Measurements from ENCODE around the gene EIF2B2. TPM values are rescaled to one million over a fixed set of nuclear protein-coding genes. Genes with fewer than 3 reads are reported as not detected.

EIF2B2 gene
- total and polyA plus RNA-seq, 10 of the 15 experiments (the other 5 are each of a cell fraction or from before 2014, with no cell fraction given) = 17.4 to 168 (median 65.5) TPM

DNA sequence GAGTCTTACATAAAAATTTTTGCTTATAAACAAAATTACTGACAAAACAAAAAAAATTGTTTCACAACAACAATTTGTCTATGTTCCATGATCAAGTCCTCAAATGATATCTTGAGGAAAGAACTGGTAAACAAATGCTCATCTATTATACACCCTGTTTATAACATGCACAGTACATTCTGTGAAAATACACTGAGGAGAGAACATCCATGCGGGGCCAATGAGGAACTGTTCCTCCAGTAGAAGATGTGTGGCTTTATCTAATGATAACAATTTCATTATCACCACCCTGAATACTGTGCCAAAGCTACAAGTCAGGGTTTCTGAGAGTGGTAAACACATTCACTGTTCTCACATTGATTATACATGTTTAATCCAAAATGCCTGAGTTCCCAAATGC is 37.8 kb downstream of the EIF2B2 start:
- H3K4me1 ChIP-seq (ENCODE audit: control insufficient read depth, insufficient read depth, low read length) = no peaks in the 10 kb centered on the region
- H3K79me2 ChIP-seq (ENCODE audit: control insufficient read depth, insufficient read depth, low read length) = peaks cover 2% of the 10 kb centered on the region
- CTCF ChIA-PET = interaction anchor here (0.8 kb wide), 1 partner anchor 9 kb away, joined by 3 read pairs; no protein-coding TSS in a partner anchor
- BruUV-seq (replicated peaks) = no TSS peak
- H3K4me2 ChIP-seq (ENCODE audit: control insufficient read depth, insufficient read depth) = no peak overlapping the region
- no peaks in the 10 kb centered on the region for H3K9me3 ChIP-seq (replicated peaks; ENCODE audit: control insufficient read depth, insufficient read depth, low read length)
- DNase-seq (ENCODE audit: low read depth, low spot score) (no peak), ATAC-seq (no peak), FAIRE-seq (no peak)
- 100% methylated on average over 1 of the region's 1 CpG for WGBS (ENCODE audit: insufficient coverage, insufficient replicate concordance, low lambda C conversion rate, missing lambda C conversion rate)
- no peak overlapping the region for H2AFZ ChIP-seq (ENCODE audit: control insufficient read depth, low read depth, low read length)
- H3K36me3 ChIP-seq (ENCODE audit: control insufficient read depth in 2 of 2, insufficient read depth in 2 of 2, low read length in 1 of 2) = peaks cover 0 to 8% of the 10 kb centered on the region in 2 experiments; a peak in 2 of 4 replicates
- intact Hi-C loops (cut with micrococcal nuclease; ENCODE audit: unreplicated experiment) (no loop called here), in situ Hi-C loops (cut with MboI) (no loop called here)
- no peak overlapping the region for H3K27ac ChIP-seq (ENCODE audit: control insufficient read depth, insufficient read depth)
- POLR2A ChIA-PET = interaction anchor here (0.5 kb wide), 1 partner anchor 13 kb away, joined by 4 read pairs; no protein-coding TSS in a partner anchor
- no peaks in the 10 kb centered on the region for H3K27me3 ChIP-seq (replicated peaks in 1 of 2; ENCODE audit: control insufficient read depth in 2 of 2, insufficient read depth in 2 of 2, low read length in 1 of 2)
- no peak overlapping the region for H3K4me3 ChIP-seq
- TF ChIP-seq BRCA1 (IDR thresholded peaks at IDR 0.05; ENCODE audit: low read depth, low read length) = no peak
- no peak for TF ChIP-seq IKZF2 (IDR thresholded peaks at IDR 0.05)
- TF ChIP-seq, protein P1, sequence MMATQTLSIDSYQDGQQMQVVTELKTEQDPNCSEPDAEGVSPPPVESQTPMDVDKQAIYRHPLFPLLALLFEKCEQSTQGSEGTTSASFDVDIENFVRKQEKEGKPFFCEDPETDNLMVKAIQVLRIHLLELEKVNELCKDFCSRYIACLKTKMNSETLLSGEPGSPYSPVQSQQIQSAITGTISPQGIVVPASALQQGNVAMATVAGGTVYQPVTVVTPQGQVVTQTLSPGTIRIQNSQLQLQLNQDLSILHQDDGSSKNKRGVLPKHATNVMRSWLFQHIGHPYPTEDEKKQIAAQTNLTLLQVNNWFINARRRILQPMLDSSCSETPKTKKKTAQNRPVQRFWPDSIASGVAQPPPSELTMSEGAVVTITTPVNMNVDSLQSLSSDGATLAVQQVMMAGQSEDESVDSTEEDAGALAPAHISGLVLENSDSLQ (IDR thresholded peaks at IDR 0.05) = no peak
- TF ChIP-seq MTA2 (IDR thresholded peaks at IDR 0.05; ENCODE audit: low read depth) = no peak
- no peak for TF ChIP-seq WRNIP1 (IDR thresholded peaks at IDR 0.05; ENCODE audit: borderline replicate concordance, low read depth, low read length)
- TF ChIP-seq SMC3 (IDR thresholded peaks at IDR 0.05; ENCODE audit: borderline replicate concordance, low read length) = no peak
- TF ChIP-seq EED (IDR thresholded peaks at IDR 0.05; ENCODE audit: low read depth) = no peak
- TF ChIP-seq POLR2A (IDR thresholded peaks at IDR 0.05; ENCODE audit: low read depth, low read length) = no peak
- TF ChIP-seq NFYB (IDR thresholded peaks at IDR 0.05; ENCODE audit: insufficient read depth, low read depth, low read length) = no peak
- no peak for TF ChIP-seq ZNF274 (IDR thresholded peaks at IDR 0.05; ENCODE audit: insufficient read depth, insufficient read length)
- TF ChIP-seq GATAD2B (conservative IDR thresholded peaks at IDR 0.05; ENCODE audit: low read depth) = no peak
- TF ChIP-seq MYB (IDR thresholded peaks at IDR 0.05; ENCODE audit: borderline replicate concordance, low read depth, low read length) = no peak
- no peak for TF ChIP-seq TCF12 (IDR thresholded peaks at IDR 0.05; ENCODE audit: low read depth, low read length)
- TF ChIP-seq STAT3 (IDR thresholded peaks at IDR 0.05; ENCODE audit: low read depth, low read length) = no peak
- TF ChIP-seq, protein P2, sequence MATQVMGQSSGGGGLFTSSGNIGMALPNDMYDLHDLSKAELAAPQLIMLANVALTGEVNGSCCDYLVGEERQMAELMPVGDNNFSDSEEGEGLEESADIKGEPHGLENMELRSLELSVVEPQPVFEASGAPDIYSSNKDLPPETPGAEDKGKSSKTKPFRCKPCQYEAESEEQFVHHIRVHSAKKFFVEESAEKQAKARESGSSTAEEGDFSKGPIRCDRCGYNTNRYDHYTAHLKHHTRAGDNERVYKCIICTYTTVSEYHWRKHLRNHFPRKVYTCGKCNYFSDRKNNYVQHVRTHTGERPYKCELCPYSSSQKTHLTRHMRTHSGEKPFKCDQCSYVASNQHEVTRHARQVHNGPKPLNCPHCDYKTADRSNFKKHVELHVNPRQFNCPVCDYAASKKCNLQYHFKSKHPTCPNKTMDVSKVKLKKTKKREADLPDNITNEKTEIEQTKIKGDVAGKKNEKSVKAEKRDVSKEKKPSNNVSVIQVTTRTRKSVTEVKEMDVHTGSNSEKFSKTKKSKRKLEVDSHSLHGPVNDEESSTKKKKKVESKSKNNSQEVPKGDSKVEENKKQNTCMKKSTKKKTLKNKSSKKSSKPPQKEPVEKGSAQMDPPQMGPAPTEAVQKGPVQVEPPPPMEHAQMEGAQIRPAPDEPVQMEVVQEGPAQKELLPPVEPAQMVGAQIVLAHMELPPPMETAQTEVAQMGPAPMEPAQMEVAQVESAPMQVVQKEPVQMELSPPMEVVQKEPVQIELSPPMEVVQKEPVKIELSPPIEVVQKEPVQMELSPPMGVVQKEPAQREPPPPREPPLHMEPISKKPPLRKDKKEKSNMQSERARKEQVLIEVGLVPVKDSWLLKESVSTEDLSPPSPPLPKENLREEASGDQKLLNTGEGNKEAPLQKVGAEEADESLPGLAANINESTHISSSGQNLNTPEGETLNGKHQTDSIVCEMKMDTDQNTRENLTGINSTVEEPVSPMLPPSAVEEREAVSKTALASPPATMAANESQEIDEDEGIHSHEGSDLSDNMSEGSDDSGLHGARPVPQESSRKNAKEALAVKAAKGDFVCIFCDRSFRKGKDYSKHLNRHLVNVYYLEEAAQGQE (IDR thresholded peaks at IDR 0.05; ENCODE audit: low read depth, low read length) = no peak
- no peak for TF ChIP-seq YBX1 (IDR thresholded peaks at IDR 0.05)
- no peak for TF ChIP-seq SIN3A (IDR thresholded peaks at IDR 0.05; ENCODE audit: low read depth, low read length)
- TF ChIP-seq DPF2 (IDR thresholded peaks at IDR 0.05) = no peak
- TF ChIP-seq POLR2AphosphoS2 (IDR thresholded peaks at IDR 0.05; ENCODE audit: low read depth, low read length) = no peak
- SMC1A ChIA-PET (ENCODE audit: uncharacterized antibody, unreplicated experiment) = no interaction called here
- RAD21 ChIA-PET (ENCODE audit: unreplicated experiment) = interaction anchor here (0.6 to 1.2 kb wide), 2 partner anchors 38 to 94 kb away, joined by 3 to 4 read pairs; partner anchors contain the start of gene EIF2B2
- no peak overlapping the region for H3K9ac ChIP-seq (ENCODE audit: control insufficient read depth, insufficient read depth, low read length)
- no peaks in the 10 kb centered on the region for H4K20me1 ChIP-seq (ENCODE audit: control insufficient read depth, insufficient read depth)

Measured in GM12878 (cell line).